SU-DHL-6 (cell line): ENCODE measurements around the gene TAF6L.

Experiments
- EZH2phosphoT487 ChIP-seq: fragments of 200-600 bp; sonication (generic), shearing (Covaris generic); conservative IDR thresholded peaks from 2 replicates; pipeline ENCODE4 v1.6.1; 2018; ENCODE audit warnings: mild to moderate bottlenecking, antibody characterized with exemption, low read length, moderate library complexity, mixed read lengths
- TF ChIP-seq, protein P1 (sequence below): fragments of 200-600 bp; sonication (generic); IDR thresholded peaks from one replicate; pipeline ENCODE4 v1.5.1; 2017; ENCODE audit warnings: antibody characterized with exemption, mild to moderate bottlenecking, low read length, moderate library complexity; ENCODE audit not compliant: insufficient read depth, poor library complexity, severe bottlenecking

DNA sequence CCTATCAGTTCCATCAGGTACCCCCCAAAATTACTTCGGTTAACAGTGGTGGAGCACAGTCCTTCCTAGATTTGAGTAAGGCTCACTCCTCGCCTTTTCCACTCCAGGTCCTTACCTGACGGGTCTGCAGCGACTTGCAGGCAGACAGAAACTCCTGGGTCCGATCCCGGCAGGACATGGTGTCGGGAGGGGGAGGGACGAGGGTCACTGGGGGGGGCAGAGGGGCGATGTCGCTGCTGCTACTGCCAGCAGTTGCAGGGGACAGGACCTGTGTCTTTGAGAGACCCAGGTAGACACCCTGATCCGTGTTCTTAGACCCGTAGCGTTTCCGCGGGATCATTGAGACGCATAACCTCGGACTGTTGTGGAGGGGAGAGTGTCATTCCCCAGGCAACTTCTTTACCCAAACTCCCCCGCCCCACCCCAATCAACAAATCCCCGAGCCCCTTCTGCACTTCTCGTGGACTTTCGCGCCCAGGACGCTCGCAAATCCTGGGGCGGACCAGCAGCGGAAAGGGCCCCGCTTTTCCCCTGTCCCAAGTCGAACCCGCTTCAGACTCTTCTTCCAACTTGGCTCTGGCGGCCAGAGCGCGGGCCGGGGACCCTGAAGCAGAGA is 59.8 kb downstream of the TAF6L start:
- TF ChIP-seq, protein P1, sequence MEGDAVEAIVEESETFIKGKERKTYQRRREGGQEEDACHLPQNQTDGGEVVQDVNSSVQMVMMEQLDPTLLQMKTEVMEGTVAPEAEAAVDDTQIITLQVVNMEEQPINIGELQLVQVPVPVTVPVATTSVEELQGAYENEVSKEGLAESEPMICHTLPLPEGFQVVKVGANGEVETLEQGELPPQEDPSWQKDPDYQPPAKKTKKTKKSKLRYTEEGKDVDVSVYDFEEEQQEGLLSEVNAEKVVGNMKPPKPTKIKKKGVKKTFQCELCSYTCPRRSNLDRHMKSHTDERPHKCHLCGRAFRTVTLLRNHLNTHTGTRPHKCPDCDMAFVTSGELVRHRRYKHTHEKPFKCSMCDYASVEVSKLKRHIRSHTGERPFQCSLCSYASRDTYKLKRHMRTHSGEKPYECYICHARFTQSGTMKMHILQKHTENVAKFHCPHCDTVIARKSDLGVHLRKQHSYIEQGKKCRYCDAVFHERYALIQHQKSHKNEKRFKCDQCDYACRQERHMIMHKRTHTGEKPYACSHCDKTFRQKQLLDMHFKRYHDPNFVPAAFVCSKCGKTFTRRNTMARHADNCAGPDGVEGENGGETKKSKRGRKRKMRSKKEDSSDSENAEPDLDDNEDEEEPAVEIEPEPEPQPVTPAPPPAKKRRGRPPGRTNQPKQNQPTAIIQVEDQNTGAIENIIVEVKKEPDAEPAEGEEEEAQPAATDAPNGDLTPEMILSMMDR = no peak
- TF ChIP-seq EZH2phosphoT487 = no peak
